Left lung (tissue), 10 donors: Measurements from ENCODE around the gene TCF7L2. TPM values are rescaled to one million over a fixed set of nuclear protein-coding genes. Genes with fewer than 3 reads are reported as not detected.
A peak's percentile ranks its signal among the peaks of the same experiment; 100 is the strongest.

Source experiments
- ATAC-seq: fragments of 200-7000 bp; cut with Tn5 transposase; one replicate; pipeline ENCODE4 v1.9.1; 2020; ENCODE audit warnings: moderate library complexity
- DNase-seq, 4 donors: peaks; one replicate each; pipeline ENCODE4 v3.0.0-alpha.2; 2013 to 2020
- H3K27ac ChIP-seq, 2 donors: fragments of 200-600 bp; sonication (generic) in 1 of 2; one replicate each; pipeline versions ENCODE4 v1.5.0 to v1.8.0; 2020 to 2021
- H3K27me3 ChIP-seq, 2 donors: fragments of 200-600 bp; sonication (generic) in 1 of 2; one replicate each; pipeline versions ENCODE4 v1.5.0 to v1.8.0; 2020 to 2021
- H3K36me3 ChIP-seq, 2 donors: fragments of 200-600 bp; sonication (generic) in 1 of 2; one replicate each; pipeline versions ENCODE4 v1.5.0 to v1.8.0; 2020 to 2021
- H3K4me1 ChIP-seq, 2 donors: fragments of 200-600 bp; one replicate each; pipeline ENCODE4 v1.8.0; 2021
- H3K4me3 ChIP-seq, 2 donors: fragments of 200-600 bp; sonication (generic) in 1 of 2; one replicate each; pipeline versions ENCODE4 v1.5.0 to v1.8.0; 2020 to 2021; ENCODE audit warnings: mild to moderate bottlenecking in 1 of 2
- H3K9me3 ChIP-seq, 2 donors: fragments of 200-600 bp; sonication (generic) in 1 of 2; one replicate each; pipeline versions ENCODE4 v1.5.0 to v1.8.0; 2020 to 2021
- intact Hi-C, 2 donors: fragments of 100-400 bp; cut with DNase I; formaldehyde crosslinking; loops; one replicate each; pipeline versions ENCODE4 v1.11.2 to v1.14.2; 2022
- polyA plus RNA-seq, 6 donors: library from polyadenylated mRNA; unstranded; fragments of 120-200 nt; gene quantifications; one replicate each; pipeline ENCODE4 v1.2.1, GENCODE V29; 2013; ENCODE audit not compliant: insufficient read length in 6 of 6
- total RNA-seq, 2 donors: library from RNA; stranded (reverse); fragmentation: NEBNext Ultra II Directional; extraction: Animal tissue kit (Norgen Biotek cat#: 25700); gene quantifications; one replicate each; pipeline ENCODE4 v1.2.1, GENCODE V29; 2021
- TF ChIP-seq, protein P1 (sequence below), 2 donors: fragments of 200-600 bp; sonication (generic) in 1 of 2; IDR thresholded peaks; one replicate each; pipeline versions ENCODE4 v1.5.0 to v1.8.0; 2021; ENCODE audit warnings: antibody characterized with exemption in 2 of 2
- donor health status: DM: no; HTN: yes; CAD: no.
- donor health status: DM: no; HTN: no; CAD: no.

The TCF7L2 gene
- total and polyA plus RNA-seq, 8 donors, result 25.1 to 54.9 (median 53.0) TPM

DNA sequence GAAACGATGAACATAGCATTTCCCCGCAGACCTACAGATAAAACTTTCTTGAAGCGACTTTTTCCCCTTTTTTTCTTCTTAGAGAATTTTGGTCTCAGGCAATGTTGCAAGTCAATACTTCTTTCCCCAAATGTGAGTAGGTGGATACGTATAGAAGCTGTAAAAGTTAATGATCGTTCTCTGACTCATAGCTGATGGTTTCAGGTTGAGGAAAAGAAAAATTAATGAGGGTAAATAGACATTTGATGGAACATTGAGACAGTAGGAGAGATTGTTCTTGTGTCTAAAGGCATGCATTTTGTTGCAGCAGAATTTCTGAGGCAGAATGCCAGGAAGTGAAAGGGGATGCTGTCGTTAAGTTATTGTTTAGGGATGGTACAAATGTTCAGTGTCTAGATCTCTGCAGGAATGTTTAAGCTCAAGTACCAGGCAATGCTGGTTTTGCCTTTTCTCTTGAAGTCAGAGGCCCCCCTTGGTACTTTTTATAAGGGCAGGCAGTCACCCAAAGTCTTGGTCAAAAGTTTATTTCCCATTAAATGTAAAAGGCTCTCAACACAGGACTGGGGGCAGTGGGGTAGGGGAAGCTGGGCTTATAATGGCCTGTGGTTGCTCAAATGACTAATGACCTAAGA lies 9.3 kb downstream of the TCF7L2 start:
- H3K4me3 ChIP-seq, result no peak overlapping the region
- intact Hi-C loops, result loop anchor here in 1 of 2 donors (10.0 kb wide), 2 partner anchors 85 to 165 kb away; no protein-coding TSS in a partner anchor
- no peak overlapping the region for H3K27ac ChIP-seq
- ATAC-seq (no peak), DNase-seq (no peak)
- H3K4me1 ChIP-seq, result peaks cover 12 to 62% of the 10 kb centered on the region in 2 donors
- TF ChIP-seq, protein P1, sequence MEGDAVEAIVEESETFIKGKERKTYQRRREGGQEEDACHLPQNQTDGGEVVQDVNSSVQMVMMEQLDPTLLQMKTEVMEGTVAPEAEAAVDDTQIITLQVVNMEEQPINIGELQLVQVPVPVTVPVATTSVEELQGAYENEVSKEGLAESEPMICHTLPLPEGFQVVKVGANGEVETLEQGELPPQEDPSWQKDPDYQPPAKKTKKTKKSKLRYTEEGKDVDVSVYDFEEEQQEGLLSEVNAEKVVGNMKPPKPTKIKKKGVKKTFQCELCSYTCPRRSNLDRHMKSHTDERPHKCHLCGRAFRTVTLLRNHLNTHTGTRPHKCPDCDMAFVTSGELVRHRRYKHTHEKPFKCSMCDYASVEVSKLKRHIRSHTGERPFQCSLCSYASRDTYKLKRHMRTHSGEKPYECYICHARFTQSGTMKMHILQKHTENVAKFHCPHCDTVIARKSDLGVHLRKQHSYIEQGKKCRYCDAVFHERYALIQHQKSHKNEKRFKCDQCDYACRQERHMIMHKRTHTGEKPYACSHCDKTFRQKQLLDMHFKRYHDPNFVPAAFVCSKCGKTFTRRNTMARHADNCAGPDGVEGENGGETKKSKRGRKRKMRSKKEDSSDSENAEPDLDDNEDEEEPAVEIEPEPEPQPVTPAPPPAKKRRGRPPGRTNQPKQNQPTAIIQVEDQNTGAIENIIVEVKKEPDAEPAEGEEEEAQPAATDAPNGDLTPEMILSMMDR (IDR thresholded peaks at IDR 0.05), result no peak
- no peaks in the 10 kb centered on the region for H3K9me3 ChIP-seq
- no peaks in the 10 kb centered on the region for H3K36me3 ChIP-seq
- no peaks in the 10 kb centered on the region for H3K27me3 ChIP-seq

DNA sequence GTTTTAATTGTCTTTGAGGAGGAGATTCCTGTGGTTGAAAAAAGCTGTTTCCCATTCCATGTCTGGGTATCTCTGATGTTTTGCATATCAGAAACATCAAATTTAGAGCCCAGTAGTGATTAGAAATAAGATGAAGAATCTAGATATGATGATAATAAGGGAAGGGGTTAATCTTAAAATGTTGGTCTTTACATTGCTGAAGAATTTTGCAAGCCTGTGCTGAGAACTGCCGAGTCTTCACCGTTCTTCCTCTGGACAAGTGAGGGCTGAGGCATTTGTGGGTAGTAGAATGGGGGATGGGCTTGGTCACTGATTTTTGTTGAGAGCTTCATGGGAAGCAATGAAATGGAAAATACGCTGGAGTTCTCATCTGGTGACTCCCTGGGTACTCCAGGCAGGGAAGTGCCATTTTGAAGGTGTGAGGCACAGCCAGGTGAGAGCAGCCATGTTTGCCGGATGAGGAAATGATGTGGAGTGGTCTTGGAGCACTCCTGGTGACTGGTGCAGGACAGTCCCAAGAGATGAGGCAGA lies 10.2 kb downstream of the TCF7L2 start:
- H3K27ac ChIP-seq, result no peak overlapping the region
- TF ChIP-seq, protein P1 (IDR thresholded peaks at IDR 0.05), result no peak
- no peaks in the 10 kb centered on the region for H3K27me3 ChIP-seq
- intact Hi-C loops, result no loop called here
- H3K4me1 ChIP-seq, result peaks cover 9 to 58% of the 10 kb centered on the region in 2 donors
- H3K4me3 ChIP-seq, result no peak overlapping the region
- H3K9me3 ChIP-seq, result no peaks in the 10 kb centered on the region
- ATAC-seq (no peak), DNase-seq (no peak)
- H3K36me3 ChIP-seq, result no peaks in the 10 kb centered on the region

DNA sequence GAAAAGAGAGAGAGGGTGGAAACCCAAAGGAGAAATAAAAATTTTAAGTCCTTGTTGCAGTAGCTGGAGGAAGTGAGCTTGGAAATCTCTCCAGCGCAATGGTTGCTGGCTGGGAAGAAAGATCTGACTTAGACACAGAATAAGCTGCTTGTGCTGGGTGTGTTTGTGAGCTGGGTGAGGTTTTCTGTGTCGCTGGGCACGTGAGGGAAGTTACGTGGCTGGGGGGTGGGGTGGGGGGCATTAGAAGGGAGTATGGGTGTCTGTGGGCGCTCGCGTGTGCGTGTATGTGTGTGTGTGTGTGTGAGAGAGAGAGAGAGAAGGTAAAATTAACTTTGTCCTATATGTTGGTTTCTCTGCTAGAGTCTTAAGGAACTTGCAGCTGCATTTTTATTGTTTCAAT lies 11.6 kb downstream of the TCF7L2 start:
- ATAC-seq, result no peak
- no peak for DNase-seq
- no peaks in the 10 kb centered on the region for H3K36me3 ChIP-seq

DNA sequence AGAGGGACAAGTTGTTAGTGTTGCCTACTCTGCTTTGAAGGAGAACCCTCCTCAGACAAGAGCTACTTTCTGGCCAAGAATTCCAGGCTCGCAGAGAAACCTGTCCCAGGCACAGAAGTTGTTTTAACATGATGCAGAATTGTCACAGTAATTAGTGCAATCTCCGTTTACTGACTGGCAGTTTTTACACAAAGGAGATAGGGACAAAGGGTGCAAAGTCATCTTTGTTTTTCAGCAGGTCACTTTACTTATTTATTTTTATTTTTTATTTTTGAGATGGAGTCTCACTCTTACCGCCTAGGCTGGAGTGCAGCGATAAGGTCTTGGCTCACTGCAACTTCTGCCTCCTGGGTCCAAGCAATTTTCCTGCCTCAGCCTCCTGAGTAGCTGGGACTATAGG lies 12.3 kb downstream of the TCF7L2 start:
- no peak overlapping the region for H3K27ac ChIP-seq
- TF ChIP-seq, protein P1 (IDR thresholded peaks at IDR 0.05), result no peak
- DNase-seq (no peak), ATAC-seq (peak; percentile 31)
- peaks cover 8 to 38% of the 10 kb centered on the region in 2 donors for H3K4me1 ChIP-seq
- H3K36me3 ChIP-seq, result no peaks in the 10 kb centered on the region
- H3K9me3 ChIP-seq, result no peaks in the 10 kb centered on the region
- H3K27me3 ChIP-seq, result no peaks in the 10 kb centered on the region
- H3K4me3 ChIP-seq, result no peak overlapping the region
- intact Hi-C loops, result no loop called here

More for the DNA sequence above, 11.6 kb downstream of the TCF7L2 start:
- Histone ChIP-seq H3K27ac (no peak overlapping the region), H3K4me3 (no peak overlapping the region), H3K9me3 (no peaks in the 10 kb centered on the region), H3K4me1 (peaks cover 8 to 45% of the 10 kb centered on the region in 2 donors), H3K27me3 (no peaks in the 10 kb centered on the region)
- intact Hi-C loops, result no loop called here
- TF ChIP-seq, protein P1 (IDR thresholded peaks at IDR 0.05), result no peak

DNA sequence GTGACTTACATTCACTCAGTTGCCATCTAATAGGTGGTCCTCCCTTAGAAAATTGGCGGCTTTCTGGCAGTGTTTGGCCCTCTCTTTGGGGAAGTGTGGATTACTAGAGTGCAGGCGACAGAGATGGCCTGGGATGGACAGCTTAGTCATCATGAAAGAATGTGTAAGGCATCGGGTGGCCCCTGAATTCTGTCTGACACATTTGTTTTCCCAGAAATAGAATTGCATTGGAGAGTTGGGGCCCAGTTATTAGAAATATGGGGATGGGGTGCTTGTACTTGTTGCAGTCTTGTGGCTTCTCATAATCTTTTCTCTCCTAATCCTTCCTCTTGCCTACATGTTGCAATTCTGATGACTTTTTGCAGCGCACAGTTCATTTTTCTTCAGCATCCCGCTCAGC lies 13.8 kb downstream of the TCF7L2 start:
- Histone ChIP-seq H3K4me3 (no peak overlapping the region), H3K36me3 (peaks cover 0 to 3% of the 10 kb centered on the region in 2 donors), H3K27ac (no peak overlapping the region), H3K4me1 (peaks cover 5 to 38% of the 10 kb centered on the region in 2 donors), H3K9me3 (no peaks in the 10 kb centered on the region), H3K27me3 (no peaks in the 10 kb centered on the region)
- intact Hi-C loops, result no loop called here
- TF ChIP-seq, protein P1 (IDR thresholded peaks at IDR 0.05), result no peak
- DNase-seq (no peak), ATAC-seq (peak; percentile 16)
